Measurements from ENCODE around the gene ABCA12. TPM values are rescaled to one million over a fixed set of nuclear protein-coding genes. Genes with fewer than 3 reads are reported as not detected.
A peak's percentile ranks its signal among the peaks of the same experiment; 100 is the strongest.

Gene ABCA12, protein sequence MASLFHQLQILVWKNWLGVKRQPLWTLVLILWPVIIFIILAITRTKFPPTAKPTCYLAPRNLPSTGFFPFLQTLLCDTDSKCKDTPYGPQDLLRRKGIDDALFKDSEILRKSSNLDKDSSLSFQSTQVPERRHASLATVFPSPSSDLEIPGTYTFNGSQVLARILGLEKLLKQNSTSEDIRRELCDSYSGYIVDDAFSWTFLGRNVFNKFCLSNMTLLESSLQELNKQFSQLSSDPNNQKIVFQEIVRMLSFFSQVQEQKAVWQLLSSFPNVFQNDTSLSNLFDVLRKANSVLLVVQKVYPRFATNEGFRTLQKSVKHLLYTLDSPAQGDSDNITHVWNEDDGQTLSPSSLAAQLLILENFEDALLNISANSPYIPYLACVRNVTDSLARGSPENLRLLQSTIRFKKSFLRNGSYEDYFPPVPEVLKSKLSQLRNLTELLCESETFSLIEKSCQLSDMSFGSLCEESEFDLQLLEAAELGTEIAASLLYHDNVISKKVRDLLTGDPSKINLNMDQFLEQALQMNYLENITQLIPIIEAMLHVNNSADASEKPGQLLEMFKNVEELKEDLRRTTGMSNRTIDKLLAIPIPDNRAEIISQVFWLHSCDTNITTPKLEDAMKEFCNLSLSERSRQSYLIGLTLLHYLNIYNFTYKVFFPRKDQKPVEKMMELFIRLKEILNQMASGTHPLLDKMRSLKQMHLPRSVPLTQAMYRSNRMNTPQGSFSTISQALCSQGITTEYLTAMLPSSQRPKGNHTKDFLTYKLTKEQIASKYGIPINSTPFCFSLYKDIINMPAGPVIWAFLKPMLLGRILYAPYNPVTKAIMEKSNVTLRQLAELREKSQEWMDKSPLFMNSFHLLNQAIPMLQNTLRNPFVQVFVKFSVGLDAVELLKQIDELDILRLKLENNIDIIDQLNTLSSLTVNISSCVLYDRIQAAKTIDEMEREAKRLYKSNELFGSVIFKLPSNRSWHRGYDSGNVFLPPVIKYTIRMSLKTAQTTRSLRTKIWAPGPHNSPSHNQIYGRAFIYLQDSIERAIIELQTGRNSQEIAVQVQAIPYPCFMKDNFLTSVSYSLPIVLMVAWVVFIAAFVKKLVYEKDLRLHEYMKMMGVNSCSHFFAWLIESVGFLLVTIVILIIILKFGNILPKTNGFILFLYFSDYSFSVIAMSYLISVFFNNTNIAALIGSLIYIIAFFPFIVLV (N-terminal part only)
- not detected in 2 replicates for total RNA-seq (2021; fragmentation: NEBNext Ultra II Directional; extraction: Animal tissue kit (Norgen Biotek cat#: 25700))
- not detected in 2 replicates for polyA plus RNA-seq (2011; rRNA removed)
- 0.01 TPM for polyA plus RNA-seq (2011; cell fraction: cytosol; rRNA removed)
- 0.01 TPM for polyA plus RNA-seq (2011; cell fraction: nucleus; rRNA removed)
- 0.01 TPM in 1 of 4 replicates, not detected in the others for polyA plus RNA-seq (2012, experiment 1 of 2)
- polyA plus RNA-seq (2012, experiment 2 of 2), result not detected
- polyA plus RNA-seq (2013, experiment 1 of 2), result 0.02 TPM
- polyA plus RNA-seq (2013, experiment 2 of 2), result under 0.01 TPM
- polyA minus RNA-seq (2011; rRNA and poly(A)+ RNA removed), result 0.03 TPM in 1 of 2 replicates, not detected in the other
- polyA minus RNA-seq (2011; cell fraction: cytosol; rRNA and poly(A)+ RNA removed), result not detected
- polyA minus RNA-seq (2011; cell fraction: nucleus; rRNA and poly(A)+ RNA removed), result not detected
- long read RNA-seq, experiment 1, result 0 reads
- long read RNA-seq, experiment 2, result 0 reads

DNA sequence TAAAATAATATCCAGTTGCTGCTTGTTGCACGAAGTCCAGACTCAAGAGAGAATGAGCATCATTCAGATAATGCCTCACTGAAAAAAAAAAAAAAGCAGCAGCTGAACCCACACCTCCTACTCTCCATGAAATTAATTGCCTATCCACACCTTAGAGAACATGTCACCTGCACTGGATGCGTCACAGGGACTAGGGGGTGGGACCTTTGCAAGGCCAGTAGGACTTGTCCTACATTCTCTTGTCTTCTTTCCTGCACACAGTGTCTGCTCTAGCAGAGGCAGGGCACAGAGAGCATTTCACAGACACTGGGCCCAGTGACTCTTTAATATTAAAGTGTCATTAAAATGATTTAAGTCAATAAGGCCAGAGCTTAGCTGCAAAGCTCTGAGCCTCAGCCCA, at the start of gene ABCA12:
Gene ABCA12, minus strand, starts transcription at position 148 of the 400 bp plus-strand sequence. CDS start 418 bp downstream, outside the sequence.
- no peak within 1 kb of the TSS for H2BK12ac ChIP-seq (ENCODE audit: low read depth, low read length)
- H2BK15ac ChIP-seq (ENCODE audit: low read length), result no peak within 1 kb of the TSS
- DNase-seq (ENCODE audit: low read depth in 1 of 2, low spot score in 2 of 2), result no peak
- no peak within 1 kb of the TSS for H4K8ac ChIP-seq (ENCODE audit: extremely low read depth, insufficient read depth, low read length)
- no peaks in the 10 kb centered on the region for H3K79me2 ChIP-seq (ENCODE audit: control insufficient read depth in 1 of 2, insufficient read depth in 2 of 2, low read length in 2 of 2)
- no peaks in the 10 kb centered on the region for H3K23me2 ChIP-seq (ENCODE audit: low read depth, low read length)
- H2AK5ac ChIP-seq (ENCODE audit: low read depth, low read length), result no peak within 1 kb of the TSS
- H2AFZ ChIP-seq (ENCODE audit: low read length), result 0 out of 2 replicates have a peak within 1 kb of the TSS, but pooled peaks have one; percentile 71
- H4K5ac ChIP-seq (ENCODE audit: insufficient read length, low read depth, low read length), result no peak within 1 kb of the TSS
- POLR2A ChIA-PET (ENCODE audit: partially characterized antibody), result no interaction called here
- H3K14ac ChIP-seq (ENCODE audit: insufficient read length), result no peak within 1 kb of the TSS
- no peaks in the 10 kb centered on the region for H3K27me3 ChIP-seq (replicated peaks in 1 of 4; ENCODE audit: control insufficient read depth in 3 of 4, extremely low read depth in 1 of 4, insufficient read depth in 3 of 4, low read length in 3 of 4)
- no peaks in the 10 kb centered on the region for H3K36me3 ChIP-seq (ENCODE audit: control insufficient read depth in 2 of 4, insufficient read depth in 4 of 4, low read length in 3 of 4)
- 89% methylated on average over 2 of the region's 2 CpGs; no CpG with 5 or more reads in 1 of the 2 experiments for WGBS, 2 experiments (ENCODE audit: extremely low coverage in 1 of 2, insufficient coverage in 1 of 2, insufficient read length in 1 of 2, insufficient replicate concordance in 2 of 2, low coverage in 1 of 2, low lambda C conversion rate in 2 of 2, missing lambda C conversion rate in 1 of 2)
- H3K4me2 ChIP-seq (ENCODE audit: insufficient read depth in 1 of 2, low read depth in 2 of 2, low read length in 2 of 2), result no peak within 1 kb of the TSS
- no peaks in the 10 kb centered on the region for H3K4me1 ChIP-seq (replicated peaks in 1 of 4; ENCODE audit: control insufficient read depth in 3 of 4, insufficient read depth in 4 of 4, low read length in 3 of 4)
- CTCF ChIA-PET (ENCODE audit: partially characterized antibody), result interaction anchor here (0.6 kb wide), 1 partner anchor 123 kb away, joined by 5 read pairs; no protein-coding TSS in a partner anchor
- no peak within 1 kb of the TSS for H3K56ac ChIP-seq (replicated peaks; ENCODE audit: insufficient read length, low read depth, low read length)
- no peak within 1 kb of the TSS for H4K91ac ChIP-seq (replicated peaks; ENCODE audit: insufficient read length, low read length)
- H3K27ac ChIP-seq (ENCODE audit: low read depth, low read length), result no peak within 1 kb of the TSS
- no peak within 1 kb of the TSS for H2BK5ac ChIP-seq (ENCODE audit: low read depth, low read length)
- no peak within 1 kb of the TSS for H3K4ac ChIP-seq (replicated peaks; ENCODE audit: insufficient read length, low read depth, low read length)
- no peak within 1 kb of the TSS for H2BK20ac ChIP-seq (ENCODE audit: low read length)
- no peak within 1 kb of the TSS for H3K4me3 ChIP-seq (ENCODE audit: extremely low read depth in 1 of 4, insufficient read depth in 2 of 4, low read depth in 3 of 4, low read length in 4 of 4)
- H3K18ac ChIP-seq (ENCODE audit: extremely low read depth, low read length), result no peak within 1 kb of the TSS
- H3K23ac ChIP-seq (ENCODE audit: insufficient read length), result no peak within 1 kb of the TSS
- no peak within 1 kb of the TSS for H2BK120ac ChIP-seq (replicated peaks; ENCODE audit: low read depth, low read length)
- no peak within 1 kb of the TSS for H3K9ac ChIP-seq (replicated peaks in 1 of 4; ENCODE audit: extremely low read depth in 1 of 4, low read depth in 3 of 4, low read length in 3 of 4)
- H3K9me3 ChIP-seq (ENCODE audit: insufficient read depth in 2 of 2, low read depth in 1 of 2, low read length in 1 of 2), result no peaks in the 10 kb centered on the region
- FAIRE-seq, result no peak
- no peaks in the 10 kb centered on the region for H3K79me1 ChIP-seq (ENCODE audit: low read depth, low read length)
- no peaks in the 10 kb centered on the region for H4K20me1 ChIP-seq (replicated peaks in 1 of 2; ENCODE audit: control insufficient read depth in 1 of 2, insufficient read depth in 2 of 2, low read length in 2 of 2)
- TF ChIP-seq GTF2F1 (IDR thresholded peaks at IDR 0.05; ENCODE audit: borderline replicate concordance, low read depth, low read length) (no peak), ATF3 (IDR thresholded peaks at IDR 0.05; ENCODE audit: insufficient read depth, low read depth, low read length) (no peak), SIX5 (IDR thresholded peaks at IDR 0.05; ENCODE audit: low read depth, low read length) (no peak), CBX8 (IDR thresholded peaks at IDR 0.05; ENCODE audit: borderline replicate concordance, low read depth, low read length) (no peak), HDAC2 (IDR thresholded peaks at IDR 0.05; ENCODE audit: borderline replicate concordance in 1 of 2, low read depth in 2 of 2, low read length in 2 of 2) (no peak), PHF8 (conservative IDR thresholded peaks at IDR 0.05; ENCODE audit: low read depth, low read length) (no peak)
